ENCODE results near the gene DLK1. TPM values are rescaled to one million over a fixed set of nuclear protein-coding genes. Genes with fewer than 3 reads are reported as not detected.

The DLK1 gene
- total and polyA plus RNA-seq, 2 of the 4 experiments (the other 2 are of a cell fraction) = under 0.01 to 0.07 TPM

DNA sequence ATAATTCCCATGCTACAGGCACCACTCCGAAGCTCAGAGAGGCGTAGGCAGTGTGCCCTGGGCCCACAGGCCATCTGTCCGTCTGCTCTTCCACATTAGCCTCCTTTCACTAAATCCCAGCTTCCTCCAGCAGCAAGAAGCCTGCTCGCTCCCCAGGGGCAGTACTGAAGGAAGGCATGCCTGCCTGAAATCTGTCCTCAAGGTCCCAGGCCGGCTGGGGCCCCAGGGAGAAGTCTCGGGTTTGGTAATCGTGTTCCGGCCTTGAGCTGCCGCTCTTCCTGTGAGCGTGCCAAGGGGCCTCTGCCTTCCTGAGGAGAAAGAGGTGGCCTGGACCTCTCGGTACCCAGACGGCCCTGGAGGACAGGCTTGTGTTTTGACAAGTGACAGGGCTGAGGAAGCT is 15.2 kb upstream of the DLK1 start:
- intact Hi-C loops (cut with micrococcal nuclease) = no loop called here
- in situ Hi-C loops (cut with MboI; ENCODE audit: low sequenced_read_pairs) = loop anchor here (25.0 kb wide), 1 partner anchor 526 kb away; no protein-coding TSS in a partner anchor
- H2BK120ac ChIP-seq (ENCODE audit: low read depth, low read length) = no peak overlapping the region
- no peak overlapping the region for H4K8ac ChIP-seq (ENCODE audit: low read depth in 2 of 2, low read length in 2 of 2)
- H2AK5ac ChIP-seq (ENCODE audit: low read depth, low read length) = no peak overlapping the region
- no peak for ATAC-seq (ENCODE audit: low read depth)
- dilution Hi-C loops (cut with HindIII; ENCODE audit: low sequenced_read_pairs, unreplicated experiment) = no loop called here
- no peak overlapping the region for H3K9ac ChIP-seq (ENCODE audit: low read depth, low read length)
- no peak overlapping the region for H3K4me3 ChIP-seq (ENCODE audit: insufficient read depth, low read depth, low read length)
- no peak overlapping the region for H2BK20ac ChIP-seq (ENCODE audit: low read depth, low read length)
- H3K18ac ChIP-seq (ENCODE audit: low read depth, low read length) = no peak overlapping the region
- DNase-seq = no peak
- no peaks in the 10 kb centered on the region for H4K20me1 ChIP-seq (ENCODE audit: insufficient read depth, low read length)
- no peak overlapping the region for H3K27ac ChIP-seq (ENCODE audit: insufficient read depth, low read length)
- ChIA-PET POLR2A (ENCODE audit: unreplicated experiment) (no interaction called here), CTCF (no interaction called here)
- no peaks in the 10 kb centered on the region; the same call in 1 of the 2 replicates for H3K4me1 ChIP-seq (ENCODE audit: control insufficient read depth, insufficient read depth, low read length)
- no peak overlapping the region for H3K4me2 ChIP-seq (ENCODE audit: low read depth, low read length)
- H3K9me3 ChIP-seq (ENCODE audit: control insufficient read depth, insufficient read depth, low read length) = peaks cover 4% of the 10 kb centered on the region
- peaks cover 38% of the 10 kb centered on the region; the same call in 1 of the 2 replicates for H3K27me3 ChIP-seq (ENCODE audit: control insufficient read depth, insufficient read depth, low read length)
- no peaks in the 10 kb centered on the region for H3K79me1 ChIP-seq (ENCODE audit: low read depth in 1 of 2, low read length in 2 of 2)
- 87% methylated on average over 7 of the region's 12 CpGs; no CpG with 5 or more reads in 1 of the 2 experiments for WGBS, 2 experiments (ENCODE audit: extremely low coverage in 2 of 2, insufficient read length in 1 of 2)
- H3K23ac ChIP-seq (ENCODE audit: low read depth, low read length) = no peak overlapping the region
- no peak overlapping the region for H2BK5ac ChIP-seq (ENCODE audit: low read depth, low read length, poor library complexity, severe bottlenecking)
- H3K14ac ChIP-seq (replicated peaks; ENCODE audit: low read depth, low read length) = no peak overlapping the region
- H2AFZ ChIP-seq (replicated peaks; ENCODE audit: low read length, poor library complexity) = peak overlapping the region; percentile 43
- peaks cover 2% of the 10 kb centered on the region; the same call in 1 of the 2 replicates for H3K9me1 ChIP-seq (ENCODE audit: insufficient read depth, low read length)
- BruUV-seq (replicated peaks) = no TSS peak
- no peak overlapping the region for H4K91ac ChIP-seq (ENCODE audit: insufficient read depth, low read depth, low read length)
- no peak overlapping the region for H4K5ac ChIP-seq (ENCODE audit: low read depth, low read length)
- no peaks in the 10 kb centered on the region for H3K36me3 ChIP-seq (ENCODE audit: control insufficient read depth, insufficient read depth, low read length)
- no peak overlapping the region for H2BK15ac ChIP-seq (ENCODE audit: low read depth, low read length)
- H2AK9ac ChIP-seq (replicated peaks; ENCODE audit: low read depth, low read length, poor library complexity) = peak overlapping the region; percentile 33
- H3K4ac ChIP-seq (ENCODE audit: low read depth, low read length) = no peak overlapping the region
- H3K56ac ChIP-seq (ENCODE audit: extremely low read depth, insufficient read depth, low read length) = no peak overlapping the region
- TF ChIP-seq, protein P1, sequence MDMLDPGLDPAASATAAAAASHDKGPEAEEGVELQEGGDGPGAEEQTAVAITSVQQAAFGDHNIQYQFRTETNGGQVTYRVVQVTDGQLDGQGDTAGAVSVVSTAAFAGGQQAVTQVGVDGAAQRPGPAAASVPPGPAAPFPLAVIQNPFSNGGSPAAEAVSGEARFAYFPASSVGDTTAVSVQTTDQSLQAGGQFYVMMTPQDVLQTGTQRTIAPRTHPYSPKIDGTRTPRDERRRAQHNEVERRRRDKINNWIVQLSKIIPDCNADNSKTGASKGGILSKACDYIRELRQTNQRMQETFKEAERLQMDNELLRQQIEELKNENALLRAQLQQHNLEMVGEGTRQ (IDR thresholded peaks at IDR 0.05; ENCODE audit: low read depth, low read length) = no peak
- no peak for TF ChIP-seq CHD1 (IDR thresholded peaks at IDR 0.05; ENCODE audit: low read depth, low read length)
- TF ChIP-seq POLR2A (IDR thresholded peaks at IDR 0.05; ENCODE audit: low read depth, low read length) = no peak
- TF ChIP-seq MAZ (IDR thresholded peaks at IDR 0.05; ENCODE audit: borderline replicate concordance, low read depth, low read length) = no peak
- TF ChIP-seq, protein P2, sequence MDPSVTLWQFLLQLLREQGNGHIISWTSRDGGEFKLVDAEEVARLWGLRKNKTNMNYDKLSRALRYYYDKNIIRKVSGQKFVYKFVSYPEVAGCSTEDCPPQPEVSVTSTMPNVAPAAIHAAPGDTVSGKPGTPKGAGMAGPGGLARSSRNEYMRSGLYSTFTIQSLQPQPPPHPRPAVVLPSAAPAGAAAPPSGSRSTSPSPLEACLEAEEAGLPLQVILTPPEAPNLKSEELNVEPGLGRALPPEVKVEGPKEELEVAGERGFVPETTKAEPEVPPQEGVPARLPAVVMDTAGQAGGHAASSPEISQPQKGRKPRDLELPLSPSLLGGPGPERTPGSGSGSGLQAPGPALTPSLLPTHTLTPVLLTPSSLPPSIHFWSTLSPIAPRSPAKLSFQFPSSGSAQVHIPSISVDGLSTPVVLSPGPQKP (IDR thresholded peaks at IDR 0.05; ENCODE audit: borderline replicate concordance, low read depth, low read length) = no peak
- TF ChIP-seq, protein P3, sequence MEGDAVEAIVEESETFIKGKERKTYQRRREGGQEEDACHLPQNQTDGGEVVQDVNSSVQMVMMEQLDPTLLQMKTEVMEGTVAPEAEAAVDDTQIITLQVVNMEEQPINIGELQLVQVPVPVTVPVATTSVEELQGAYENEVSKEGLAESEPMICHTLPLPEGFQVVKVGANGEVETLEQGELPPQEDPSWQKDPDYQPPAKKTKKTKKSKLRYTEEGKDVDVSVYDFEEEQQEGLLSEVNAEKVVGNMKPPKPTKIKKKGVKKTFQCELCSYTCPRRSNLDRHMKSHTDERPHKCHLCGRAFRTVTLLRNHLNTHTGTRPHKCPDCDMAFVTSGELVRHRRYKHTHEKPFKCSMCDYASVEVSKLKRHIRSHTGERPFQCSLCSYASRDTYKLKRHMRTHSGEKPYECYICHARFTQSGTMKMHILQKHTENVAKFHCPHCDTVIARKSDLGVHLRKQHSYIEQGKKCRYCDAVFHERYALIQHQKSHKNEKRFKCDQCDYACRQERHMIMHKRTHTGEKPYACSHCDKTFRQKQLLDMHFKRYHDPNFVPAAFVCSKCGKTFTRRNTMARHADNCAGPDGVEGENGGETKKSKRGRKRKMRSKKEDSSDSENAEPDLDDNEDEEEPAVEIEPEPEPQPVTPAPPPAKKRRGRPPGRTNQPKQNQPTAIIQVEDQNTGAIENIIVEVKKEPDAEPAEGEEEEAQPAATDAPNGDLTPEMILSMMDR (conservative IDR thresholded peaks at IDR 0.05; ENCODE audit: low read depth, low read length) = no peak
